Calu3 (cell line): ENCODE data around the gene CPED1. TPM values are rescaled to one million over a fixed set of nuclear protein-coding genes. Genes with fewer than 3 reads are reported as not detected.

Experiments used
- BruUV-seq: library from RNA; stranded (reverse); fragments of 400-500 nt; replicated peaks from 2 replicates; lab custom pipeline; 2021; lab: Mats Ljungman, UMichigan
- CTCF ChIA-PET: fragments of 300-600 bp; sonication (Branson Sonifier 250); formaldehyde crosslinking; loops from one replicate; lab custom pipeline; 2022; ENCODE audit warnings: antibody characterized with exemption; lab: Charles Lee
- DNase-seq: peaks from one replicate; pipeline ENCODE4 v3.0.0; 2022
- H3K27ac Mint-ChIP-seq: one replicate; pipeline ENCODE4 v1.8.0; 2022; ENCODE audit warnings: mixed read lengths; ENCODE audit not compliant: unreplicated experiment
- H3K27me3 Mint-ChIP-seq: one replicate; pipeline ENCODE4 v1.8.0; 2022; ENCODE audit warnings: mixed read lengths; ENCODE audit not compliant: unreplicated experiment
- H3K36me3 Mint-ChIP-seq: one replicate; pipeline ENCODE4 v1.8.0; 2022; ENCODE audit warnings: mild to moderate bottlenecking, moderate library complexity, mixed read lengths; ENCODE audit not compliant: insufficient read depth, unreplicated experiment
- H3K4me1 Mint-ChIP-seq: one replicate; pipeline ENCODE4 v1.8.0; 2022; ENCODE audit warnings: mild to moderate bottlenecking, low read depth, mixed read lengths; ENCODE audit not compliant: unreplicated experiment
- H3K4me3 Mint-ChIP-seq: one replicate; pipeline ENCODE4 v1.8.0; 2022; ENCODE audit warnings: mild to moderate bottlenecking, low read depth, moderate library complexity, mixed read lengths; ENCODE audit not compliant: unreplicated experiment
- H3K9me3 Mint-ChIP-seq: one replicate; pipeline ENCODE4 v1.8.0; 2022; ENCODE audit warnings: low read depth, mixed read lengths; ENCODE audit not compliant: unreplicated experiment
- intact Hi-C: fragments of 100-400 bp; cut with micrococcal nuclease; formaldehyde crosslinking; loops from one replicate; pipeline ENCODE4 v1.10.0; 2022; ENCODE audit not compliant: unreplicated experiment
- total RNA-seq: library from RNA; stranded (reverse); gene quantifications from 2 replicates; pipeline ENCODE4 v1.2.3, GENCODE V29; 2022
- TF ChIP-seq, protein P1 (sequence below): fragments of 200-600 bp; IDR thresholded peaks from one replicate; pipeline ENCODE4 v1.8.0; 2022; ENCODE audit warnings: antibody characterized with exemption; ENCODE audit not compliant: unreplicated experiment

The CPED1 gene
- total RNA-seq, 1 experiment from 2014 or later: 0.24 TPM

DNA sequence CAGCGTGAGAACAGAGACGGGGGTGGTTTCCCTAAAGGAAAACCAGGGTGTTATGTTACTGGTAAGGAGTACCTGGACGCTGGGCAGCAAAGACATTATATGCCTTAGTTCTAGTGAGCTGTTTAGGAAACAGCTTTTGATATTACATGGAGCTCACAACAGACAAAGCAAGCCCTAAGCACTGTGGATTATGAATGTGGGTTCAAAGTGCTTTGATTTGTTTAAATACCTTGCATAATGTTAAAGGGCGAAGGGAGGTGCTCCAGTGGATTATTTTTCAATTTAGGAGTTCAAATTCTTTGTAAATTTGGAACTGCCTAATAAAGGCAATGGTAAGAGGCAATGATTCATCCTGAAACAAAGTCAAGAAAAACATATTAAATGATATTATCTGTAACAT is 354.1 kb downstream of the CPED1 start:
- Mint-ChIP-seq H3K4me1 (no peaks in the 10 kb centered on the region), H3K9me3 (no peaks in the 10 kb centered on the region), H3K36me3 (peaks cover 42% of the 10 kb centered on the region), H3K27ac (no peak overlapping the region), H3K27me3 (no peaks in the 10 kb centered on the region), H3K4me3 (no peak overlapping the region)
- BruUV-seq: no TSS peak
- no peak for DNase-seq
- CTCF ChIA-PET: no interaction called here
- intact Hi-C loops: no loop called here
- TF ChIP-seq, protein P1, sequence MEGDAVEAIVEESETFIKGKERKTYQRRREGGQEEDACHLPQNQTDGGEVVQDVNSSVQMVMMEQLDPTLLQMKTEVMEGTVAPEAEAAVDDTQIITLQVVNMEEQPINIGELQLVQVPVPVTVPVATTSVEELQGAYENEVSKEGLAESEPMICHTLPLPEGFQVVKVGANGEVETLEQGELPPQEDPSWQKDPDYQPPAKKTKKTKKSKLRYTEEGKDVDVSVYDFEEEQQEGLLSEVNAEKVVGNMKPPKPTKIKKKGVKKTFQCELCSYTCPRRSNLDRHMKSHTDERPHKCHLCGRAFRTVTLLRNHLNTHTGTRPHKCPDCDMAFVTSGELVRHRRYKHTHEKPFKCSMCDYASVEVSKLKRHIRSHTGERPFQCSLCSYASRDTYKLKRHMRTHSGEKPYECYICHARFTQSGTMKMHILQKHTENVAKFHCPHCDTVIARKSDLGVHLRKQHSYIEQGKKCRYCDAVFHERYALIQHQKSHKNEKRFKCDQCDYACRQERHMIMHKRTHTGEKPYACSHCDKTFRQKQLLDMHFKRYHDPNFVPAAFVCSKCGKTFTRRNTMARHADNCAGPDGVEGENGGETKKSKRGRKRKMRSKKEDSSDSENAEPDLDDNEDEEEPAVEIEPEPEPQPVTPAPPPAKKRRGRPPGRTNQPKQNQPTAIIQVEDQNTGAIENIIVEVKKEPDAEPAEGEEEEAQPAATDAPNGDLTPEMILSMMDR: no peak

DNA sequence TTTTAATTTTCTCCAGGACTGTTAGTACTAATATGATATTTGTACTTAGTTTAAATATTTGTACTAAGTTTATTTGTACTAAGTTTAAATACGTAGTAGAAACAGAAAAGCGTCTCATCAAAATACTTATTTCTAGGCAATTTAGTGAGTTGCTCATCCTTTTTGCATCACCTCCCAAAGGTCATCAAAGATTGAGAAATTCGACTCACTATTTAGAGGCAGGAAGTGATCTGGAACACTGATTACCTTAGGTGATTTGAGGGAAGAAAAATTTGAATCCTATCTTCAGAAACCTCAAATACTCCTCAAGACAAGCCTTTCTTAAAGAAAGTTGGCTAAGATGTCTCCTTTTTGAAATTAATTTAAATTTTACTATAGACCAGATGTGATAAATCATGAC is 354.8 kb downstream of the CPED1 start:
- peaks cover 43% of the 10 kb centered on the region for H3K36me3 Mint-ChIP-seq
- no peaks in the 10 kb centered on the region for H3K27me3 Mint-ChIP-seq
- no peak for DNase-seq
- intact Hi-C loops: no loop called here
- H3K4me1 Mint-ChIP-seq: no peaks in the 10 kb centered on the region
- BruUV-seq: no TSS peak
- H3K4me3 Mint-ChIP-seq: no peak overlapping the region
- no peaks in the 10 kb centered on the region for H3K9me3 Mint-ChIP-seq
- CTCF ChIA-PET: no interaction called here
- H3K27ac Mint-ChIP-seq: no peak overlapping the region
- TF ChIP-seq, protein P1: no peak

DNA sequence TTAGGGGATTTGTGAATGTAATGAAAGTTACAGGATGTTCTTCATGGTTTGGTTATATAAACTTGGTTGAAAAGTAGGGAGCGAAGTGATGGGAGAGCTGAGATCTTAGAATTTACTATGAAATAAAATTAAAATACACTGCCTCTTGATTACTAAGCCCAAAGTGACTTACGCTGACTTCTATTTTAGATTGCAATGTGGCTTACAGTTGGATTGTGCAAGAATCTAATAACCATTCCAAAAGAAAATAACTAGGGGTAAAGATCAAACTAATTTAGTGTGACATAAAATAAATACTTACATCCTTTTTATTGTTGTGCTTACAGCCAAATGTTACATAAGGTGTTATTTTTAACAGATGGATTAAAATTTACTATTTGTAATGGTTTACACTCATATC is 355.6 kb downstream of the CPED1 start:
- TF ChIP-seq, protein P1: no peak
- Mint-ChIP-seq H3K27ac (no peak overlapping the region), H3K4me3 (no peak overlapping the region), H3K27me3 (no peaks in the 10 kb centered on the region), H3K4me1 (no peaks in the 10 kb centered on the region), H3K36me3 (peaks cover 43% of the 10 kb centered on the region), H3K9me3 (no peaks in the 10 kb centered on the region)
- intact Hi-C loops: no loop called here
- CTCF ChIA-PET: no interaction called here
- no TSS peak for BruUV-seq
- DNase-seq: no peak

DNA sequence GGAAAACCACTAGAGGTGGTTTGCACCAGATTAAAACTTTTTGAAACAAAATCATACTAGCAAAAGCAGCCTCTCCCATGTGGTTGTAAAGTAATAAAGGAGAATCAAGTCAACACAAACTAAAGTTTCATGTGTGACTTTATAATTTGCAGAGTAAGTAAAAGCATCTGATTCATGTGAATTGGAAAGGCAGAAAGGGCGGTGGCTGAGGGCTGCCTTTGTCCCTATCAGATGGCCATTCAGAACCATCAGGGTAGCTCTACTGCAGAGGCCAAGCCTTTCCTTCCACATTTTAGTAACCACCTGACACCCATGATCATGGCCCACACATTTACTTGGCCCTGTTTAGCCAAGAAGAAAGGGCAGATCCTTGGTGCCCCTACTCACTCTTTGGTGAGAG is 356.0 kb downstream of the CPED1 start:
- Mint-ChIP-seq H3K36me3 (peaks cover 43% of the 10 kb centered on the region), H3K27me3 (no peaks in the 10 kb centered on the region), H3K9me3 (no peaks in the 10 kb centered on the region), H3K27ac (no peak overlapping the region), H3K4me1 (no peaks in the 10 kb centered on the region), H3K4me3 (no peak overlapping the region)
- CTCF ChIA-PET: no interaction called here
- DNase-seq: no peak
- intact Hi-C loops: no loop called here
- no TSS peak for BruUV-seq
- TF ChIP-seq, protein P1: no peak

Other genes with a start within 250 kb of the CPED1 start
- 14.6 and 18.5 TPM in 2 replicates for gene TSPAN12, start 130.6 kb upstream of the CPED1 start, total RNA-seq
- gene ING3, start 37.9 kb upstream of the CPED1 start, total RNA-seq: 9.6 and 12.2 TPM in 2 replicates